Measurements from ENCODE around the gene ITGA11. TPM values are rescaled to one million over a fixed set of nuclear protein-coding genes. Genes with fewer than 3 reads are reported as not detected.

The ITGA11 gene
- total RNA-seq, 1 donor from 2014 or later = 193 TPM

- no peak overlapping the region for H3K27ac ChIP-seq (ENCODE audit: low read depth, low read length)
- no peaks in the 10 kb centered on the region for H3K27me3 ChIP-seq (ENCODE audit: insufficient read depth, low read length)
- Mint-ChIP-seq H3K27ac (ENCODE audit: unreplicated experiment) (no peak overlapping the region), H3K27me3 (ENCODE audit: low read depth, unreplicated experiment) (no peaks in the 10 kb centered on the region), H3K4me1 (ENCODE audit: low read depth, unreplicated experiment) (peaks cover 10% of the 10 kb centered on the region), H3K36me3 (ENCODE audit: low read depth, unreplicated experiment) (peaks cover 14% of the 10 kb centered on the region), H3K9me3 (ENCODE audit: unreplicated experiment) (no peaks in the 10 kb centered on the region), H3K4me3 (ENCODE audit: unreplicated experiment) (no peak overlapping the region)
- H3K36me3 ChIP-seq (ENCODE audit: insufficient read depth, low read length) = peaks cover 35% of the 10 kb centered on the region
- TF ChIP-seq CTCF (IDR thresholded peaks at IDR 0.05; ENCODE audit: insufficient read depth, low read depth, low read length) = no peak
- TF ChIP-seq EZH2 (IDR thresholded peaks at IDR 0.05; ENCODE audit: insufficient read depth, low read length) = no peak
- H3K9me3 ChIP-seq (ENCODE audit: insufficient read depth, low read depth, low read length) = no peaks in the 10 kb centered on the region
- H3K9ac ChIP-seq (ENCODE audit: low read length) = no peak overlapping the region
- FAIRE-seq (no peak), DNase-seq (ENCODE audit: low read depth) (no peak)
- H4K20me1 ChIP-seq (ENCODE audit: insufficient read depth, low read length) = peaks cover 71% of the 10 kb centered on the region
- H2AFZ ChIP-seq (ENCODE audit: low read depth, low read length) = no peak overlapping the region
- no peaks in the 10 kb centered on the region for H3K4me1 ChIP-seq (ENCODE audit: insufficient read depth, low read length)
- no peak overlapping the region for H3K4me2 ChIP-seq (ENCODE audit: low read length)
- no peak overlapping the region for H3K4me3 ChIP-seq (ENCODE audit: insufficient read depth, low read depth, low read length)
- peaks cover 88% of the 10 kb centered on the region for H3K79me2 ChIP-seq (ENCODE audit: insufficient read depth, low read length)
These were observed 139.7 kb downstream of the ITGA11 start for GRCh38 chr15:68292157-68292781.

- H3K36me3 ChIP-seq (ENCODE audit: insufficient read depth, low read length) = peaks cover 35% of the 10 kb centered on the region
- H3K4me3 ChIP-seq (ENCODE audit: insufficient read depth, low read depth, low read length) = no peak overlapping the region
- FAIRE-seq = no peak
- Mint-ChIP-seq H3K27me3 (ENCODE audit: low read depth, unreplicated experiment) (no peaks in the 10 kb centered on the region), H3K27ac (ENCODE audit: unreplicated experiment) (no peak overlapping the region), H3K4me1 (ENCODE audit: low read depth, unreplicated experiment) (peaks cover 10% of the 10 kb centered on the region), H3K36me3 (ENCODE audit: low read depth, unreplicated experiment) (peaks cover 14% of the 10 kb centered on the region), H3K4me3 (ENCODE audit: unreplicated experiment) (no peak overlapping the region), H3K9me3 (ENCODE audit: unreplicated experiment) (no peaks in the 10 kb centered on the region)
- no peaks in the 10 kb centered on the region for H3K9me3 ChIP-seq (ENCODE audit: insufficient read depth, low read depth, low read length)
- H3K27me3 ChIP-seq (ENCODE audit: insufficient read depth, low read length) = no peaks in the 10 kb centered on the region
- DNase-seq (ENCODE audit: low read depth) = no peak
- no peak for TF ChIP-seq CTCF (IDR thresholded peaks at IDR 0.05; ENCODE audit: insufficient read depth, low read depth, low read length)
- no peak for TF ChIP-seq EZH2 (IDR thresholded peaks at IDR 0.05; ENCODE audit: insufficient read depth, low read length)
- H3K9ac ChIP-seq (ENCODE audit: low read length) = no peak overlapping the region
- no peak overlapping the region for H2AFZ ChIP-seq (ENCODE audit: low read depth, low read length)
- H3K79me2 ChIP-seq (ENCODE audit: insufficient read depth, low read length) = peaks cover 99% of the 10 kb centered on the region
- H3K4me1 ChIP-seq (ENCODE audit: insufficient read depth, low read length) = no peaks in the 10 kb centered on the region
- H3K27ac ChIP-seq (ENCODE audit: low read depth, low read length) = no peak overlapping the region
- H4K20me1 ChIP-seq (ENCODE audit: insufficient read depth, low read length) = peaks cover 84% of the 10 kb centered on the region
- H3K4me2 ChIP-seq (ENCODE audit: low read length) = no peak overlapping the region
These were observed 141.2 kb downstream of the ITGA11 start for GRCh38 chr15:68290715-68291114.

GRCh38 chr15:68289621-68290352 lies 142.2 kb downstream of the ITGA11 start:
- no peak for DNase-seq (ENCODE audit: low read depth)
- Histone ChIP-seq H3K27me3 (ENCODE audit: insufficient read depth, low read length) (no peaks in the 10 kb centered on the region), H3K4me3 (ENCODE audit: insufficient read depth, low read depth, low read length) (no peak overlapping the region), H2AFZ (ENCODE audit: low read depth, low read length) (no peak overlapping the region), H3K4me2 (ENCODE audit: low read length) (no peak overlapping the region), H3K36me3 (ENCODE audit: insufficient read depth, low read length) (peaks cover 31% of the 10 kb centered on the region), H3K9me3 (ENCODE audit: insufficient read depth, low read depth, low read length) (no peaks in the 10 kb centered on the region), H3K27ac (ENCODE audit: low read depth, low read length) (no peak overlapping the region), H3K4me1 (ENCODE audit: insufficient read depth, low read length) (no peaks in the 10 kb centered on the region), H3K9ac (ENCODE audit: low read length) (no peak overlapping the region), H3K79me2 (ENCODE audit: insufficient read depth, low read length) (peaks cover 100% of the 10 kb centered on the region), H4K20me1 (ENCODE audit: insufficient read depth, low read length) (peaks cover 84% of the 10 kb centered on the region)
- H3K36me3 Mint-ChIP-seq (ENCODE audit: low read depth, unreplicated experiment) = peaks cover 17% of the 10 kb centered on the region
- peaks cover 16% of the 10 kb centered on the region for H3K4me1 Mint-ChIP-seq (ENCODE audit: low read depth, unreplicated experiment)
- no peaks in the 10 kb centered on the region for H3K27me3 Mint-ChIP-seq (ENCODE audit: low read depth, unreplicated experiment)
- FAIRE-seq = peak; percentile 23
- TF ChIP-seq EZH2 (IDR thresholded peaks at IDR 0.05; ENCODE audit: insufficient read depth, low read length) (no peak), CTCF (IDR thresholded peaks at IDR 0.05; ENCODE audit: insufficient read depth, low read depth, low read length) (no peak)
- H3K4me3 Mint-ChIP-seq (ENCODE audit: unreplicated experiment) = no peak overlapping the region
- no peaks in the 10 kb centered on the region for H3K9me3 Mint-ChIP-seq (ENCODE audit: unreplicated experiment)
- H3K27ac Mint-ChIP-seq (ENCODE audit: unreplicated experiment) = no peak overlapping the region
